H9 (cell line): ENCODE results near the gene CALR3. TPM values are rescaled to one million over a fixed set of nuclear protein-coding genes. Genes with fewer than 3 reads are reported as not detected.

Experiments
- DNase-seq: peaks from one replicate; pipeline ENCODE4 v3.0.0-alpha.2; 2017
- H2AFZ ChIP-seq: one replicate; pipeline ENCODE4 v1.6.1; 2013; ENCODE audit warnings: mild to moderate bottlenecking, low read length, control low read depth, moderate library complexity
- H2AK5ac ChIP-seq: 2 replicates; pipeline ENCODE4 v1.6.1; 2013; ENCODE audit warnings: low read length, control low read depth, mixed read lengths; ENCODE audit not compliant: insufficient read length
- H2BK120ac ChIP-seq: one replicate; pipeline ENCODE4 v1.6.1; 2013; ENCODE audit warnings: low read depth, mild to moderate bottlenecking, low read length, control low read depth, inconsistent platforms; ENCODE audit not compliant: poor library complexity, severe bottlenecking
- H2BK12ac ChIP-seq: 2 replicates; pipeline ENCODE4 v1.6.1; 2013; ENCODE audit warnings: low read length, control low read depth, mixed read lengths, low read depth; ENCODE audit not compliant: insufficient read length
- H2BK15ac ChIP-seq: 2 replicates; pipeline ENCODE4 v1.6.1; 2013; ENCODE audit warnings: low read depth, low read length, control low read depth
- H2BK20ac ChIP-seq: one replicate; pipeline ENCODE4 v1.6.1; 2013; ENCODE audit warnings: low read depth, mild to moderate bottlenecking, low read length, control low read depth, inconsistent platforms; ENCODE audit not compliant: poor library complexity, severe bottlenecking
- H2BK5ac ChIP-seq: 2 replicates; pipeline ENCODE4 v1.6.1; 2013; ENCODE audit warnings: low read length, control low read depth, mixed read lengths; ENCODE audit not compliant: insufficient read length
- H3K14ac ChIP-seq: 2 replicates; pipeline ENCODE4 v1.6.1; 2013; ENCODE audit warnings: low read length, control low read depth; ENCODE audit not compliant: insufficient read depth
- H3K18ac ChIP-seq: 2 replicates; pipeline ENCODE4 v1.6.1; 2013; ENCODE audit warnings: low read depth, mild to moderate bottlenecking, mixed read lengths, low read length, control low read depth; ENCODE audit not compliant: insufficient read length
- H3K23ac ChIP-seq: 2 replicates; pipeline ENCODE4 v1.6.1; 2013; ENCODE audit warnings: low read length, control low read depth, mixed read lengths, low read depth; ENCODE audit not compliant: insufficient read length
- H3K23me2 ChIP-seq: 2 replicates; pipeline ENCODE4 v1.6.1; 2013; ENCODE audit warnings: low read depth, mild to moderate bottlenecking, mixed read lengths, low read length, control low read depth; ENCODE audit not compliant: insufficient read length, poor library complexity, severe bottlenecking
- H3K27ac ChIP-seq: 2 replicates; pipeline ENCODE4 v1.5.1; 2013; ENCODE audit warnings: low read length, control low read depth, mixed read lengths, low read depth; ENCODE audit not compliant: insufficient read length
- H3K27me3 ChIP-seq: 2 replicates; pipeline ENCODE4 v1.6.1; 2013; ENCODE audit warnings: low read length, control low read depth, inconsistent platforms; ENCODE audit not compliant: insufficient read depth
- H3K4ac ChIP-seq: 2 replicates; pipeline ENCODE4 v1.6.1; 2013; ENCODE audit warnings: low read depth, mild to moderate bottlenecking, control low read depth, inconsistent platforms, low read length, moderate library complexity
- H3K4me1 ChIP-seq: 2 replicates; pipeline ENCODE4 v1.6.1; 2013; ENCODE audit warnings: low read length, control low read depth, inconsistent platforms; ENCODE audit not compliant: insufficient read depth
- H3K4me2 ChIP-seq: 2 replicates; pipeline ENCODE4 v1.6.1; 2013; ENCODE audit warnings: low read length, control low read depth, mixed read lengths; ENCODE audit not compliant: insufficient read length, insufficient read depth
- H3K56ac ChIP-seq: 2 replicates; pipeline ENCODE4 v1.6.1; 2013; ENCODE audit warnings: low read depth, mild to moderate bottlenecking, mixed read lengths, low read length, control low read depth; ENCODE audit not compliant: insufficient read length
- H3K79me1 ChIP-seq: 2 replicates; pipeline ENCODE4 v1.6.1; 2013; ENCODE audit warnings: low read depth, mild to moderate bottlenecking, moderate library complexity, low read length, control low read depth, inconsistent platforms; ENCODE audit not compliant: insufficient read depth, poor library complexity, severe bottlenecking
- H3K79me2 ChIP-seq: 2 replicates; pipeline ENCODE4 v1.6.1; 2013; ENCODE audit warnings: low read length, control low read depth, inconsistent platforms; ENCODE audit not compliant: insufficient read depth
- H3K9ac ChIP-seq: 2 replicates; pipeline ENCODE4 v1.6.1; 2013; ENCODE audit warnings: low read length, control low read depth, mixed read lengths; ENCODE audit not compliant: insufficient read length; ENCODE audit errors: extremely low read depth
- H3K9me3 ChIP-seq: one replicate; pipeline ENCODE4 v1.6.1; 2013; ENCODE audit warnings: low read depth, low read length, inconsistent platforms; ENCODE audit not compliant: control insufficient read depth
- H3T11ph ChIP-seq: one replicate; pipeline ENCODE4 v1.6.1; 2013; ENCODE audit warnings: mild to moderate bottlenecking, low read length, control low read depth, inconsistent platforms
- H4K20me1 ChIP-seq: one replicate; pipeline ENCODE4 v1.6.1; 2013; ENCODE audit not compliant: control insufficient read depth, insufficient read length, insufficient read depth
- H4K5ac ChIP-seq: 2 replicates; pipeline ENCODE4 v1.6.1; 2013; ENCODE audit warnings: low read depth, mild to moderate bottlenecking, mixed read lengths, low read length, control low read depth; ENCODE audit not compliant: insufficient read length
- H4K8ac ChIP-seq: replicated peaks from 2 replicates; pipeline ENCODE4 v1.6.1; 2013; ENCODE audit warnings: low read length, control low read depth, mixed read lengths, low read depth; ENCODE audit not compliant: insufficient read length
- H4K91ac ChIP-seq: 2 replicates; pipeline ENCODE4 v1.6.1; 2013; ENCODE audit warnings: low read depth, mild to moderate bottlenecking, moderate library complexity, mixed read lengths, low read length, control low read depth; ENCODE audit not compliant: insufficient read length
- H3K27ac Mint-ChIP-seq, 3 experiments: 2 replicates in 2 of 3; 3 replicates in 1 of 3; pipeline ENCODE4 v1.8.0; 2020 to 2021; ENCODE audit warnings: mixed read lengths in 3 of 3, mild to moderate bottlenecking in 1 of 3, moderate library complexity in 1 of 3
- H3K27me3 Mint-ChIP-seq: 2 replicates; pipeline ENCODE4 v1.8.0; 2021; ENCODE audit warnings: low read depth, mild to moderate bottlenecking, moderate library complexity, mixed read lengths
- H3K36me3 Mint-ChIP-seq, 3 experiments: 2 replicates in 2 of 3; 3 replicates in 1 of 3; pipeline ENCODE4 v1.8.0; 2020 to 2021; ENCODE audit warnings: low read depth in 3 of 3, mixed read lengths in 3 of 3; ENCODE audit not compliant: insufficient read depth in 1 of 3
- H3K4me1 Mint-ChIP-seq, 2 experiments: 2 replicates each; pipeline ENCODE4 v1.8.0; 2020; ENCODE audit warnings: mixed read lengths in 2 of 2
- H3K4me3 Mint-ChIP-seq, 2 experiments: 2 replicates in 1 of 2; 3 replicates in 1 of 2; pipeline ENCODE4 v1.8.0; 2020 to 2021; ENCODE audit warnings: mild to moderate bottlenecking in 2 of 2, mixed read lengths in 2 of 2, moderate library complexity in 1 of 2
- H3K9me3 Mint-ChIP-seq, 2 experiments: 2 replicates in 1 of 2; 3 replicates in 1 of 2; pipeline ENCODE4 v1.8.0; 2020; ENCODE audit warnings: mild to moderate bottlenecking in 2 of 2, mixed read lengths in 2 of 2, moderate library complexity in 1 of 2
- WGBS: extraction: QIAGEN DNeasy Blood & Tissue Kit; methylation state at CpG from one replicate; pipeline ENCODE4 v1.1.7; 2013; ENCODE audit warnings: missing lambda C conversion rate, low lambda C conversion rate, mixed read lengths; ENCODE audit not compliant: insufficient read length; ENCODE audit errors: extremely low coverage; 5-methylcytosine and 5-hydroxymethylcytosine counted together
- total RNA-seq: library from RNA; stranded (reverse); gene quantifications from 2 replicates; pipeline ENCODE4 v1.2.1, GENCODE V29; 2021
- TF ChIP-seq, protein P1 (sequence below): fragments of 200-600 bp; sonication (generic); conservative IDR thresholded peaks from 3 replicates; pipeline ENCODE4 v1.8.0; 2021; ENCODE audit warnings: antibody characterized with exemption, mild to moderate bottlenecking

Gene CALR3
- total RNA-seq, 1 experiment from 2014 or later, result 0.44 TPM

- no peak overlapping the region for H2BK120ac ChIP-seq
- no peak overlapping the region for H3K23ac ChIP-seq
- H3K79me1 ChIP-seq, result peaks cover 16% of the 10 kb centered on the region
- H3K27me3 ChIP-seq, result no peaks in the 10 kb centered on the region
- H3K56ac ChIP-seq, result no peak overlapping the region
- TF ChIP-seq, protein P1, sequence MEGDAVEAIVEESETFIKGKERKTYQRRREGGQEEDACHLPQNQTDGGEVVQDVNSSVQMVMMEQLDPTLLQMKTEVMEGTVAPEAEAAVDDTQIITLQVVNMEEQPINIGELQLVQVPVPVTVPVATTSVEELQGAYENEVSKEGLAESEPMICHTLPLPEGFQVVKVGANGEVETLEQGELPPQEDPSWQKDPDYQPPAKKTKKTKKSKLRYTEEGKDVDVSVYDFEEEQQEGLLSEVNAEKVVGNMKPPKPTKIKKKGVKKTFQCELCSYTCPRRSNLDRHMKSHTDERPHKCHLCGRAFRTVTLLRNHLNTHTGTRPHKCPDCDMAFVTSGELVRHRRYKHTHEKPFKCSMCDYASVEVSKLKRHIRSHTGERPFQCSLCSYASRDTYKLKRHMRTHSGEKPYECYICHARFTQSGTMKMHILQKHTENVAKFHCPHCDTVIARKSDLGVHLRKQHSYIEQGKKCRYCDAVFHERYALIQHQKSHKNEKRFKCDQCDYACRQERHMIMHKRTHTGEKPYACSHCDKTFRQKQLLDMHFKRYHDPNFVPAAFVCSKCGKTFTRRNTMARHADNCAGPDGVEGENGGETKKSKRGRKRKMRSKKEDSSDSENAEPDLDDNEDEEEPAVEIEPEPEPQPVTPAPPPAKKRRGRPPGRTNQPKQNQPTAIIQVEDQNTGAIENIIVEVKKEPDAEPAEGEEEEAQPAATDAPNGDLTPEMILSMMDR, result no peak
- no CpG with 5 or more reads among the region's 15 CpGs for WGBS
- H4K20me1 ChIP-seq, result no peaks in the 10 kb centered on the region
- H4K8ac ChIP-seq, result no peak overlapping the region
- Mint-ChIP-seq H3K27ac (peak overlapping the region; percentile 53 to 93 (median 55); a peak in 2 of 7 replicates), H3K27me3 (no peaks in the 10 kb centered on the region), H3K4me3 (peak overlapping the region; percentile 91 to 96), H3K4me1 (peaks cover 13 to 16% of the 10 kb centered on the region in 2 experiments), H3K36me3 (peaks cover 25 to 36% (median 34%) of the 10 kb centered on the region in 3 experiments; a peak in 6 of 7 replicates), H3K9me3 (no peaks in the 10 kb centered on the region)
- peaks cover 13% of the 10 kb centered on the region for H3K23me2 ChIP-seq
- H3T11ph ChIP-seq, result no peak overlapping the region
- no peak overlapping the region for H2AFZ ChIP-seq
- H4K5ac ChIP-seq, result no peak overlapping the region
- no peak overlapping the region for H3K27ac ChIP-seq
- no peak overlapping the region for H2BK15ac ChIP-seq
- no peak overlapping the region for H3K4ac ChIP-seq
- H2AK5ac ChIP-seq, result no peak overlapping the region
- H3K9me3 ChIP-seq, result no peaks in the 10 kb centered on the region
- no peak overlapping the region for H2BK5ac ChIP-seq
- peak overlapping the region; percentile 87 for H3K9ac ChIP-seq
- H3K18ac ChIP-seq, result peak overlapping the region; percentile 68
- no peak overlapping the region for H2BK12ac ChIP-seq
- no peak for DNase-seq
- peaks cover 27% of the 10 kb centered on the region; the same call in 1 of the 2 replicates for H3K79me2 ChIP-seq
- no peak overlapping the region for H2BK20ac ChIP-seq
- no peaks in the 10 kb centered on the region; the same call in 1 of the 2 replicates for H3K4me1 ChIP-seq
- H3K14ac ChIP-seq, result peak overlapping the region; percentile 67; the same call in 1 of the 2 replicates
- no peak overlapping the region for H4K91ac ChIP-seq
- H3K4me2 ChIP-seq, result peak overlapping the region; percentile 81
Measured at GRCh38 chr19:16542910-16543472, 47.0 kb upstream of the CALR3 start.
